ENCODE data around the gene PRKN. TPM values are rescaled to one million over a fixed set of nuclear protein-coding genes. Genes with fewer than 3 reads are reported as not detected.

PRKN gene
- total and polyA plus RNA-seq, 2 experiments from 2014 or later = 1.2 to 2.3 TPM

DNA sequence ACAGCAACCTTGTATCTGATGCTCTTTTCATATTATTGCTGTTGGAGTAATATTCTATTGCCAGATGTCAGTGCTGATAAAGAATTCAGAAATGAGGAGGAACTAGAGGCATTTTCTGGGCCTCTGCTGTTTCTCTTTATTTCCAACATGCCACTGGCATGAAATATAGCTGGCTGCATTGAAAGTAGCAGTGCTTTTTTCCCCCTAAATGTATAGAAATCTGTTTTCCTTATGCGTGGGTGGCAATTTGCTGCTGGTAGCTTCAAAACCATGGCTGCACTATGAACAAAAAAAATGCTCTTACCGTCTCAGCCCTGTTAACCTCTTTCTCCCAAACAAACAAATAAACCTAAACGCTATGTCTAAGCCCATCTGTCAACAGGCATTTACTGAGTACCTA lies 1011.4 kb downstream of the PRKN start:
- no peaks in the 10 kb centered on the region for H4K20me1 ChIP-seq (ENCODE audit: insufficient read depth)
- H3K9me2 ChIP-seq (ENCODE audit: insufficient read depth) = no peaks in the 10 kb centered on the region
- no peaks in the 10 kb centered on the region for H3K9me3 ChIP-seq (ENCODE audit: low read depth)
- H3K4me3 ChIP-seq = no peak overlapping the region
- in situ Hi-C loops (cut with MboI) = no loop called here
- H3K79me2 ChIP-seq (ENCODE audit: insufficient read depth) = no peaks in the 10 kb centered on the region
- DNase-seq = no peak
- H3K27ac ChIP-seq = no peak overlapping the region
- no peak overlapping the region for H2AFZ ChIP-seq
- no peaks in the 10 kb centered on the region for H3F3A ChIP-seq (ENCODE audit: insufficient read depth)
- H3K27me3 ChIP-seq (replicated peaks; ENCODE audit: insufficient read depth) = no peaks in the 10 kb centered on the region
- no peak overlapping the region for H3K4me2 ChIP-seq (ENCODE audit: unreplicated experiment)
- TF ChIP-seq EZH2 (IDR thresholded peaks at IDR 0.05; ENCODE audit: insufficient read depth, poor library complexity, severe bottlenecking) = no peak
- no peak for TF ChIP-seq EZH2phosphoT487 (IDR thresholded peaks at IDR 0.05; ENCODE audit: insufficient read depth, low read depth)
- no peak overlapping the region for H3K9ac ChIP-seq
- WGBS, 2 experiments (ENCODE audit: low coverage in 1 of 2, low lambda C conversion rate in 2 of 2, missing lambda C conversion rate in 2 of 2) = 14 to 25% methylated on average over 3 of the region's 3 CpGs
- no peaks in the 10 kb centered on the region for H3K36me3 ChIP-seq (ENCODE audit: low read depth)
- no peaks in the 10 kb centered on the region for H3K4me1 ChIP-seq (ENCODE audit: insufficient read depth)

GRCh38 chr6:161711938-161712337 lies 1015.6 kb downstream of the PRKN start:
- H3K9ac ChIP-seq = no peak overlapping the region
- H3K27me3 ChIP-seq (replicated peaks; ENCODE audit: insufficient read depth) = no peaks in the 10 kb centered on the region
- WGBS, 2 experiments (ENCODE audit: low coverage in 1 of 2, low lambda C conversion rate in 2 of 2, missing lambda C conversion rate in 2 of 2) = 60 to 69% methylated on average over 1 of the region's 1 CpG
- in situ Hi-C loops (cut with MboI) = no loop called here
- H3K4me3 ChIP-seq = no peak overlapping the region
- no peaks in the 10 kb centered on the region for H3K36me3 ChIP-seq (ENCODE audit: low read depth)
- no peak overlapping the region for H3K4me2 ChIP-seq (ENCODE audit: unreplicated experiment)
- no peaks in the 10 kb centered on the region for H4K20me1 ChIP-seq (ENCODE audit: insufficient read depth)
- TF ChIP-seq EZH2phosphoT487 (IDR thresholded peaks at IDR 0.05; ENCODE audit: insufficient read depth, low read depth) = no peak
- no peak for TF ChIP-seq EZH2 (IDR thresholded peaks at IDR 0.05; ENCODE audit: insufficient read depth, poor library complexity, severe bottlenecking)
- no peaks in the 10 kb centered on the region for H3K79me2 ChIP-seq (ENCODE audit: insufficient read depth)
- H3F3A ChIP-seq (ENCODE audit: insufficient read depth) = no peaks in the 10 kb centered on the region
- no peak overlapping the region for H2AFZ ChIP-seq
- no peaks in the 10 kb centered on the region for H3K9me3 ChIP-seq (ENCODE audit: low read depth)
- no peaks in the 10 kb centered on the region for H3K4me1 ChIP-seq (ENCODE audit: insufficient read depth)
- no peak overlapping the region for H3K27ac ChIP-seq
- DNase-seq = no peak
- no peaks in the 10 kb centered on the region for H3K9me2 ChIP-seq (ENCODE audit: insufficient read depth)

DNA sequence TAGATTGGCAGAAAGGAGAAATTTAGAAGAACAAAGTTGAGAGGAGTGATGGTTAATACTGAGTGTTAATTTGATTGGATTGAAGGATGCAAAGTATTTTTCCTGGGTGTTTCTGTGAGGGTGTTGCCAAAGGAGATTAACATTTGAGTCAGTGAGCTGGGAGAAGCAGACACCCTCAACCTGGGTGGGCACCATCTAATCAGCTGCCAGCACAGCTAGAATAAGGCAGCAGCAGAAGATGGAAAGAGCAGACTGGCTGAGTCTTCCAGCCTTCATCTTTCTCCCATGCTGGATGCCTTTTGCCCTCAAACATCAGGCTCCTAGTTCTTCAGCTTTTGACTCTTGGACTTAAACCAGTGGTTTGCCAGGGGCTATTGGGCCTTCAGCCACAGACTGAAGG lies 1016.1 kb downstream of the PRKN start:
- Histone ChIP-seq H3F3A (ENCODE audit: insufficient read depth) (no peaks in the 10 kb centered on the region), H3K4me1 (ENCODE audit: insufficient read depth) (no peaks in the 10 kb centered on the region), H4K20me1 (ENCODE audit: insufficient read depth) (no peaks in the 10 kb centered on the region), H3K9ac (no peak overlapping the region), H3K36me3 (ENCODE audit: low read depth) (no peaks in the 10 kb centered on the region), H3K27me3 (replicated peaks; ENCODE audit: insufficient read depth) (no peaks in the 10 kb centered on the region), H2AFZ (no peak overlapping the region), H3K79me2 (ENCODE audit: insufficient read depth) (no peaks in the 10 kb centered on the region), H3K27ac (no peak overlapping the region), H3K4me2 (ENCODE audit: unreplicated experiment) (no peak overlapping the region), H3K4me3 (no peak overlapping the region), H3K9me3 (ENCODE audit: low read depth) (no peaks in the 10 kb centered on the region), H3K9me2 (ENCODE audit: insufficient read depth) (no peaks in the 10 kb centered on the region)
- TF ChIP-seq EZH2 (IDR thresholded peaks at IDR 0.05; ENCODE audit: insufficient read depth, poor library complexity, severe bottlenecking) = no peak
- no peak for TF ChIP-seq EZH2phosphoT487 (IDR thresholded peaks at IDR 0.05; ENCODE audit: insufficient read depth, low read depth)
- in situ Hi-C loops (cut with MboI) = no loop called here
- DNase-seq = no peak

GRCh38 chr6:161710698-161711097 lies 1016.9 kb downstream of the PRKN start:
- Histone ChIP-seq H3K36me3 (ENCODE audit: low read depth) (no peaks in the 10 kb centered on the region), H2AFZ (no peak overlapping the region), H3K9me2 (ENCODE audit: insufficient read depth) (no peaks in the 10 kb centered on the region), H3K4me1 (ENCODE audit: insufficient read depth) (no peaks in the 10 kb centered on the region), H3K27me3 (replicated peaks; ENCODE audit: insufficient read depth) (no peaks in the 10 kb centered on the region), H3K9ac (no peak overlapping the region), H3K27ac (no peak overlapping the region), H3K9me3 (ENCODE audit: low read depth) (no peaks in the 10 kb centered on the region), H3K4me3 (no peak overlapping the region), H3K4me2 (ENCODE audit: unreplicated experiment) (no peak overlapping the region), H3K79me2 (ENCODE audit: insufficient read depth) (no peaks in the 10 kb centered on the region), H3F3A (ENCODE audit: insufficient read depth) (no peaks in the 10 kb centered on the region), H4K20me1 (ENCODE audit: insufficient read depth) (no peaks in the 10 kb centered on the region)
- no peak for DNase-seq
- in situ Hi-C loops (cut with MboI) = no loop called here
- no peak for TF ChIP-seq EZH2 (IDR thresholded peaks at IDR 0.05; ENCODE audit: insufficient read depth, poor library complexity, severe bottlenecking)
- no peak for TF ChIP-seq EZH2phosphoT487 (IDR thresholded peaks at IDR 0.05; ENCODE audit: insufficient read depth, low read depth)
- WGBS, 2 experiments (ENCODE audit: low coverage in 1 of 2, low lambda C conversion rate in 2 of 2, missing lambda C conversion rate in 2 of 2) = 81 to 82% methylated on average over 2 of the region's 2 CpGs

- Histone ChIP-seq H3K27me3 (replicated peaks; ENCODE audit: insufficient read depth) (no peaks in the 10 kb centered on the region), H3K36me3 (ENCODE audit: low read depth) (no peaks in the 10 kb centered on the region), H3K4me2 (ENCODE audit: unreplicated experiment) (no peak overlapping the region), H3K9me3 (ENCODE audit: low read depth) (no peaks in the 10 kb centered on the region), H3K27ac (no peak overlapping the region), H2AFZ (no peak overlapping the region), H3K79me2 (ENCODE audit: insufficient read depth) (no peaks in the 10 kb centered on the region), H3F3A (ENCODE audit: insufficient read depth) (no peaks in the 10 kb centered on the region), H3K9me2 (ENCODE audit: insufficient read depth) (no peaks in the 10 kb centered on the region), H3K9ac (no peak overlapping the region), H3K4me1 (ENCODE audit: insufficient read depth) (no peaks in the 10 kb centered on the region), H3K4me3 (no peak overlapping the region), H4K20me1 (ENCODE audit: insufficient read depth) (no peaks in the 10 kb centered on the region)
- in situ Hi-C loops (cut with MboI) = no loop called here
- WGBS, 2 experiments (ENCODE audit: low coverage in 1 of 2, low lambda C conversion rate in 2 of 2, missing lambda C conversion rate in 2 of 2) = 73 to 77% methylated on average over 1 of the region's 1 CpG
- DNase-seq = no peak
- TF ChIP-seq EZH2phosphoT487 (IDR thresholded peaks at IDR 0.05; ENCODE audit: insufficient read depth, low read depth) (no peak), EZH2 (IDR thresholded peaks at IDR 0.05; ENCODE audit: insufficient read depth, poor library complexity, severe bottlenecking) (no peak)
Observed at GRCh38 chr6:161701056-161701455, 1026.5 kb downstream of the PRKN start.
